HFFc6 (cell line): Measurements from ENCODE around the gene LINC01488. TPM values are rescaled to one million over a fixed set of nuclear protein-coding genes. Genes with fewer than 3 reads are reported as not detected.
A peak's percentile ranks its signal among the peaks of the same experiment; 100 is the strongest.

Experiments used
- DNase-seq: peaks from one replicate; pipeline ENCODE4 v3.0.0-alpha.2; 2018
- H3K27ac Mint-ChIP-seq: 2 replicates; pipeline ENCODE4 v1.8.0; 2020; ENCODE audit warnings: mild to moderate bottlenecking, mixed read lengths
- H3K27me3 Mint-ChIP-seq: 2 replicates; pipeline ENCODE4 v1.8.0; 2021; ENCODE audit warnings: mild to moderate bottlenecking, moderate library complexity, mixed read lengths; ENCODE audit not compliant: insufficient read depth
- H3K36me3 Mint-ChIP-seq: 2 replicates; pipeline ENCODE4 v1.8.0; 2021; ENCODE audit warnings: low read depth, mixed read lengths
- H3K4me1 Mint-ChIP-seq: 2 replicates; pipeline ENCODE4 v1.8.0; 2020; ENCODE audit warnings: low read depth, mixed read lengths
- H3K4me3 Mint-ChIP-seq: 2 replicates; pipeline ENCODE4 v1.8.0; 2020; ENCODE audit warnings: mild to moderate bottlenecking, moderate library complexity, mixed read lengths
- H3K9me3 Mint-ChIP-seq: 2 replicates; pipeline ENCODE4 v1.8.0; 2020; ENCODE audit warnings: mild to moderate bottlenecking, mixed read lengths
- CTCF ChIP-seq: fragments of 200-600 bp; sonication (generic); IDR thresholded peaks from 2 replicates; pipeline ENCODE4 v1.5.0; 2021; ENCODE audit warnings: antibody characterized with exemption, mild to moderate bottlenecking
- long read RNA-seq: library from polyadenylated mRNA; unstranded; transcript quantifications from one replicate; pipeline ENCODE4 v2.0.0, GENCODE V29; 2019
- total RNA-seq, 6 experiments: library from RNA; stranded (reverse); fragmentation: NEBNext Ultra II Directional; extraction: Animal tissue kit (Norgen Biotek cat#: 25700); gene quantifications; 2 replicates in 1 of 6; 3 replicates in 5 of 6; pipeline ENCODE4 v1.2.3, GENCODE V29; 2021

The LINC01488 gene
- not detected for total RNA-seq
- long read RNA-seq = 0 reads

- Mint-ChIP-seq H3K36me3 (no peaks in the 10 kb centered on the region), H3K4me3 (no peak within 1 kb of the TSS), H3K27me3 (peaks cover 5% of the 10 kb centered on the region), H3K27ac (no peak within 1 kb of the TSS), H3K9me3 (no peaks in the 10 kb centered on the region), H3K4me1 (peaks cover 14% of the 10 kb centered on the region)
- no peak for DNase-seq
- no peak for TF ChIP-seq CTCF
These were observed at the start of gene LINC01488 for GRCh38 chr11:69481393-69481844. LINC01488 (plus strand) TSS chr11:69481663.

GRCh38 chr11:69431893-69432738 lies 49.3 kb upstream of the LINC01488 start:
- Mint-ChIP-seq H3K4me3 (no peak overlapping the region), H3K27ac (no peak overlapping the region), H3K36me3 (no peaks in the 10 kb centered on the region), H3K9me3 (no peaks in the 10 kb centered on the region), H3K27me3 (no peaks in the 10 kb centered on the region; the same call in 1 of the 2 replicates), H3K4me1 (peaks cover 27% of the 10 kb centered on the region)
- no peak for DNase-seq
- TF ChIP-seq CTCF = no peak

- Mint-ChIP-seq H3K27me3 (peaks cover 2% of the 10 kb centered on the region; the same call in 1 of the 2 replicates), H3K27ac (no peak overlapping the region), H3K4me3 (no peak overlapping the region), H3K36me3 (no peaks in the 10 kb centered on the region), H3K4me1 (peaks cover 39% of the 10 kb centered on the region), H3K9me3 (no peaks in the 10 kb centered on the region)
- TF ChIP-seq CTCF = no peak
- DNase-seq = no peak
These were observed 47.7 kb upstream of the LINC01488 start for GRCh38 chr11:69433741-69434140.

- Mint-ChIP-seq H3K4me3 (no peak overlapping the region), H3K27me3 (peaks cover 2% of the 10 kb centered on the region; the same call in 1 of the 2 replicates), H3K27ac (no peak overlapping the region), H3K36me3 (no peaks in the 10 kb centered on the region), H3K4me1 (peaks cover 46% of the 10 kb centered on the region), H3K9me3 (no peaks in the 10 kb centered on the region)
- no peak for DNase-seq
- no peak for TF ChIP-seq CTCF
These were observed 47.0 kb upstream of the LINC01488 start for GRCh38 chr11:69434471-69434931.

- no peaks in the 10 kb centered on the region for H3K9me3 Mint-ChIP-seq
- peak; percentile 24 for DNase-seq
- peaks cover 54% of the 10 kb centered on the region for H3K4me1 Mint-ChIP-seq
- peak overlapping the region; percentile 51; the same call in 1 of the 2 replicates for H3K27ac Mint-ChIP-seq
- peaks cover 2% of the 10 kb centered on the region; the same call in 1 of the 2 replicates for H3K27me3 Mint-ChIP-seq
- no peaks in the 10 kb centered on the region for H3K36me3 Mint-ChIP-seq
- H3K4me3 Mint-ChIP-seq = no peak overlapping the region; the same call in 1 of the 2 replicates
- TF ChIP-seq CTCF = no peak
These were observed 46.1 kb upstream of the LINC01488 start for GRCh38 chr11:69435161-69435986.
